ENCODE results near the gene OXCT2.

DNA sequence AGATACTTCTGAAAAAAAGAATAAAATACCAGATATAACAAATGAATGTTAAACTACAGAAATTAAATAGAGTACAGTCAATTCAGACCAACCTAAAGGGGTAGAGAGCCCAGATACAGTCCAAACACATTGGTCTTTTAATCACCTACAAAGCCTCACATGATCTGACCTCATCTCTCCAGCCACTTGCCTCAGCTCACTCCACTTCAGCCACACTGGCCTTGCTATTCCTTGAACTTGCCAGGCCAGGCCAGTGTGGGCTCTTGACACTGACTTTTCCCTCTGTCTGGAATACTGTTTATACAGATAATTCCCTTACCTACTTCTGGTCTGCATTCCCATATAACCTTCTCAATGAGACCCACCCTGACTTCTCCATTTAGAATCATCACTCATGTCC lies 49.5 kb downstream of the OXCT2 start:
- TF ChIP-seq, protein P1, sequence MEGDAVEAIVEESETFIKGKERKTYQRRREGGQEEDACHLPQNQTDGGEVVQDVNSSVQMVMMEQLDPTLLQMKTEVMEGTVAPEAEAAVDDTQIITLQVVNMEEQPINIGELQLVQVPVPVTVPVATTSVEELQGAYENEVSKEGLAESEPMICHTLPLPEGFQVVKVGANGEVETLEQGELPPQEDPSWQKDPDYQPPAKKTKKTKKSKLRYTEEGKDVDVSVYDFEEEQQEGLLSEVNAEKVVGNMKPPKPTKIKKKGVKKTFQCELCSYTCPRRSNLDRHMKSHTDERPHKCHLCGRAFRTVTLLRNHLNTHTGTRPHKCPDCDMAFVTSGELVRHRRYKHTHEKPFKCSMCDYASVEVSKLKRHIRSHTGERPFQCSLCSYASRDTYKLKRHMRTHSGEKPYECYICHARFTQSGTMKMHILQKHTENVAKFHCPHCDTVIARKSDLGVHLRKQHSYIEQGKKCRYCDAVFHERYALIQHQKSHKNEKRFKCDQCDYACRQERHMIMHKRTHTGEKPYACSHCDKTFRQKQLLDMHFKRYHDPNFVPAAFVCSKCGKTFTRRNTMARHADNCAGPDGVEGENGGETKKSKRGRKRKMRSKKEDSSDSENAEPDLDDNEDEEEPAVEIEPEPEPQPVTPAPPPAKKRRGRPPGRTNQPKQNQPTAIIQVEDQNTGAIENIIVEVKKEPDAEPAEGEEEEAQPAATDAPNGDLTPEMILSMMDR (IDR thresholded peaks at IDR 0.05): no peak
- no peak for TF ChIP-seq EZH2phosphoT487 (IDR thresholded peaks at IDR 0.05)
- TF ChIP-seq EZH2 (IDR thresholded peaks at IDR 0.05): no peak

Data from neural progenitor cell (in vitro differentiated cells).